CD8-positive, alpha-beta memory T cell (primary cell): Measurements from ENCODE around the gene GCG. TPM values are rescaled to one million over a fixed set of nuclear protein-coding genes. Genes with fewer than 3 reads are reported as not detected.

Experiments
- CTCF ChIA-PET: fragments of 350-600 bp; sonication (Branson Sonifier 250); formaldehyde crosslinking; loops from one replicate; lab custom pipeline; 2021; ENCODE audit warnings: antibody characterized with exemption; lab: Charles Lee
- POLR2A ChIA-PET: fragments of 350-600 bp; sonication (Branson Sonifier 250); formaldehyde crosslinking; loops from one replicate; lab custom pipeline; 2021; ENCODE audit warnings: antibody characterized with exemption; lab: Charles Lee
- DNase-seq, 5 donors: peaks; one replicate each; pipeline versions ENCODE4 v3.0.0 to v3.0.0-alpha.2; 2020 to 2022; ENCODE audit warnings: mixed read lengths in 1 of 5
- H3K27ac ChIP-seq: one replicate; pipeline ENCODE4 v1.7.0; 2013; ENCODE audit warnings: low read depth, mild to moderate bottlenecking, low read length, moderate library complexity
- H3K27me3 ChIP-seq: 2 replicates; pipeline ENCODE4 v1.7.0; 2013; ENCODE audit warnings: low read length, mild to moderate bottlenecking; ENCODE audit not compliant: insufficient read depth, poor library complexity, severe bottlenecking
- H3K36me3 ChIP-seq: 2 replicates; pipeline ENCODE4 v1.7.0; 2013; ENCODE audit warnings: mild to moderate bottlenecking, low read length, moderate library complexity; ENCODE audit not compliant: insufficient read depth
- H3K4me1 ChIP-seq: 2 replicates; pipeline ENCODE4 v1.7.0; 2013; ENCODE audit warnings: mild to moderate bottlenecking, low read length, moderate library complexity; ENCODE audit not compliant: insufficient read depth
- H3K4me3 ChIP-seq: 2 replicates; pipeline ENCODE4 v1.7.0; 2013; ENCODE audit warnings: mild to moderate bottlenecking, low read length
- H3K9me3 ChIP-seq: 2 replicates; pipeline ENCODE4 v1.7.0; 2013; ENCODE audit warnings: mild to moderate bottlenecking, low read length
- H3K27ac Mint-ChIP-seq, 8 donors: one replicate each; pipeline ENCODE4 v1.8.0; 2020 to 2021; ENCODE audit warnings: mixed read lengths in 8 of 8, mild to moderate bottlenecking in 6 of 8, inconsistent platforms in 3 of 8, moderate library complexity in 3 of 8
- H3K27me3 Mint-ChIP-seq, 2 donors: one replicate each; pipeline ENCODE4 v1.8.0; 2020 to 2021; ENCODE audit warnings: mixed read lengths in 2 of 2, mild to moderate bottlenecking in 1 of 2, moderate library complexity in 1 of 2
- H3K36me3 Mint-ChIP-seq, 3 donors: one replicate each; pipeline ENCODE4 v1.8.0; 2020 to 2021; ENCODE audit warnings: mixed read lengths in 3 of 3, inconsistent platforms in 1 of 3, mild to moderate bottlenecking in 1 of 3
- H3K4me1 Mint-ChIP-seq, 3 donors: one replicate each; pipeline ENCODE4 v1.8.0; 2020 to 2021; ENCODE audit warnings: mixed read lengths in 3 of 3, inconsistent platforms in 1 of 3, mild to moderate bottlenecking in 1 of 3
- H3K4me3 Mint-ChIP-seq, 7 donors: one replicate each; pipeline ENCODE4 v1.8.0; 2020 to 2021; ENCODE audit warnings: mixed read lengths in 7 of 7, mild to moderate bottlenecking in 6 of 7, moderate library complexity in 4 of 7, inconsistent platforms in 2 of 7
- H3K9me3 Mint-ChIP-seq, 5 donors: one replicate each; pipeline ENCODE4 v1.8.0; 2020 to 2022; ENCODE audit warnings: mixed read lengths in 5 of 5, mild to moderate bottlenecking in 3 of 5, moderate library complexity in 2 of 5, inconsistent platforms in 1 of 5
- polyA plus RNA-seq: library from polyadenylated mRNA; unstranded; fragments of 300-500 nt; fragmentation: Illumina TruSeq; gene quantifications from one replicate; pipeline ENCODE4 v1.2.3, GENCODE V29; 2021
- total RNA-seq, 2 experiments: library from RNA; stranded (reverse); gene quantifications; one replicate each; pipeline ENCODE4 v1.2.3, GENCODE V29; 2021

The GCG gene
- total and polyA plus RNA-seq, 3 experiments from 2014 or later: not detected

DNA sequence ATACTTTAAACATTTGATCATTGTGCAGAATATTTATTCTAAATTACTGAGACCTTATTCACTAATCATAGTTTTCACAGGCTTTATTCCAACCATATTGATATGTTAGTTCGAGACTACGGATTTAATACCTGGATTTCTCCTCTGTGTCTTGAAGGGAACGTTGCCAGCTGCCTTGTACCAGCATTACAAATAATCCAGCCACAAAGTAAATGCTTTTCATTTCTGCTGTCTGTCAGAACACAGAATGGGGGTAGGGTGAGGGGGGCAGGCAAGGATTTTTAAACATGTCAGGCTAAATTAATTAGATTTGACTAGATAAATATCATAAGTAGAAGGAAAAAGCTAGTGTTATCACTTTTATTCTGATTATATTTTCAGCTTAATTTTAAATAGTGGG is 3.1 kb downstream of the GCG start:
- H3K4me3 Mint-ChIP-seq: no peak overlapping the region
- POLR2A ChIA-PET: no interaction called here
- Histone ChIP-seq H3K36me3 (no peaks in the 10 kb centered on the region), H3K27ac (no peak overlapping the region), H3K4me1 (no peaks in the 10 kb centered on the region), H3K27me3 (peaks cover 5% of the 10 kb centered on the region), H3K9me3 (no peaks in the 10 kb centered on the region), H3K4me3 (no peak overlapping the region)
- no peak for DNase-seq
- H3K27me3 Mint-ChIP-seq: peaks cover 13 to 52% of the 10 kb centered on the region in 2 donors
- H3K4me1 Mint-ChIP-seq: peaks cover 2 to 4% (median 3%) of the 10 kb centered on the region in 3 donors
- CTCF ChIA-PET: no interaction called here
- H3K36me3 Mint-ChIP-seq: no peaks in the 10 kb centered on the region
- no peak overlapping the region for H3K27ac Mint-ChIP-seq
- no peaks in the 10 kb centered on the region for H3K9me3 Mint-ChIP-seq

DNA sequence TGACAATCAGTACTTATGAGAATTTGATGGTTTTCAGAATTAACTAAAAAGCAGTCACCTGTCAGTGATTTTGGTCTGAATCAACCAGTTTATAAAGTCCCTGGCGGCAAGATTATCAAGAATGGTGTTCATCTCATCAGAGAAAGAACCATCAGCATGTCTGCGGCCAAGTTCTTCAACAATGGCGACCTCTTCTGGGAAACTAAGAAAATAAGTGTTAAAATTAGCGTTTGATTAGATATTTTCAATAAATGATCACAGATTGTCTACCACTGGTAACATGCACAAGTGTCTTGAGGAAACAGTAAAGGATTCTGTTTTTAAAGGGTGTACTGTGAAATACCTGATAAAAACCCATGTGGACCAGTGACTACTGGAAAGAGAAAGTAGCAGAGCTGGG is 8.1 kb downstream of the GCG start:
- Histone ChIP-seq H3K4me3 (no peak overlapping the region), H3K27me3 (peaks cover 5% of the 10 kb centered on the region), H3K27ac (no peak overlapping the region), H3K36me3 (no peaks in the 10 kb centered on the region), H3K4me1 (no peaks in the 10 kb centered on the region), H3K9me3 (no peaks in the 10 kb centered on the region)
- ChIA-PET CTCF (no interaction called here), POLR2A (no interaction called here)
- no peaks in the 10 kb centered on the region for H3K4me1 Mint-ChIP-seq
- H3K9me3 Mint-ChIP-seq: no peaks in the 10 kb centered on the region
- DNase-seq: no peak
- peaks cover 20 to 56% of the 10 kb centered on the region in 2 donors for H3K27me3 Mint-ChIP-seq
- H3K27ac Mint-ChIP-seq: no peak overlapping the region
- H3K36me3 Mint-ChIP-seq: no peaks in the 10 kb centered on the region
- H3K4me3 Mint-ChIP-seq: no peak overlapping the region

DNA sequence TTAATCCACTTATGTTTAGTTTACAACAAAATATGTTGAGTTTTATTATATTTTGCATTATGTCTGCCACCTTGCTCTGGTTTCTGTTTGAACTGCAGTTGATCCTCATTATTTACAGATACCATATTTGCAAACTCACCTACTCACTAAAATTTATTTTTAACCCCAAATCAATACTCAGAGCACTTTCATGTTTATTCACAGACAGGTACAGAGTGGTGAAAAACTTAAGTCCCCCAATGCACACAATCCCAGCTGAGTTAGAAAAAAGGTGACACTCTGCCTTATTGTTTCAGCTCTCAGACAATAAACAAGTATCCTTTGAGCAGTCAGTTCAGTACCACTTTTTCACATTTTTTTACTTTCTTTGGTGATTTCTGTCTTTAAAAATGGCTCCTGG is 13.7 kb downstream of the GCG start:
- H3K27ac ChIP-seq: no peak overlapping the region
- no peaks in the 10 kb centered on the region for H3K9me3 ChIP-seq
- no peaks in the 10 kb centered on the region for H3K4me1 ChIP-seq
- Mint-ChIP-seq H3K9me3 (no peaks in the 10 kb centered on the region), H3K4me1 (no peaks in the 10 kb centered on the region), H3K27ac (no peak overlapping the region), H3K4me3 (no peak overlapping the region), H3K27me3 (peaks cover 12 to 27% of the 10 kb centered on the region in 2 donors), H3K36me3 (no peaks in the 10 kb centered on the region)
- H3K36me3 ChIP-seq: no peaks in the 10 kb centered on the region
- peaks cover 6% of the 10 kb centered on the region for H3K27me3 ChIP-seq
- ChIA-PET POLR2A (no interaction called here), CTCF (interaction anchor here (1.5 kb wide), 1 partner anchor 14 kb away, joined by 5 read pairs; no protein-coding TSS in a partner anchor)
- no peak for DNase-seq
- no peak overlapping the region for H3K4me3 ChIP-seq

DNA sequence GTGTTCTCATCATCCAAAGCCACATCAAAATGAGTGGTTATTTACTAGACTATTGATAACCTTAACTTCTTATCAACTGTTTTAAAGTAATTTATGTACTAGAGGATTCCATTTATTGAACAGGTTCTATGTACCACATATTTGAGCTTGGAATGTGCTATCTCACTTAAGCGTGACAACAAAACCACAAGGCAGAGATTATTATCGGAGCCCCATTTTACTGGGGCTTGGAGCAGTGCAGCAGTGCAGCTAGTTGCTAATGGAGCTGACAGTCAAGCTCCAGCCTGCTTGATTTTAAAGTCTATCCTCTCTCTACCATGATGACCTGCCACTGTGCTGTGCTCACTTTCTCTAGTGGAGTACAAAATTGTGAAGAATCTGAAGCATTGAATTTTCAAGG is 24.6 kb downstream of the GCG start:
- no peaks in the 10 kb centered on the region for H3K9me3 Mint-ChIP-seq
- DNase-seq: no peak
- no peak overlapping the region for H3K4me3 ChIP-seq
- no peaks in the 10 kb centered on the region for H3K9me3 ChIP-seq
- no peaks in the 10 kb centered on the region for H3K36me3 Mint-ChIP-seq
- CTCF ChIA-PET: no interaction called here
- no peaks in the 10 kb centered on the region for H3K27me3 ChIP-seq
- H3K27ac Mint-ChIP-seq: no peak overlapping the region
- peaks cover 2 to 9% (median 6%) of the 10 kb centered on the region in 3 donors for H3K4me1 Mint-ChIP-seq
- no peaks in the 10 kb centered on the region for H3K27me3 Mint-ChIP-seq
- H3K27ac ChIP-seq: no peak overlapping the region
- H3K4me1 ChIP-seq: no peaks in the 10 kb centered on the region
- POLR2A ChIA-PET: no interaction called here
- no peak overlapping the region for H3K4me3 Mint-ChIP-seq
- no peaks in the 10 kb centered on the region for H3K36me3 ChIP-seq

DNA sequence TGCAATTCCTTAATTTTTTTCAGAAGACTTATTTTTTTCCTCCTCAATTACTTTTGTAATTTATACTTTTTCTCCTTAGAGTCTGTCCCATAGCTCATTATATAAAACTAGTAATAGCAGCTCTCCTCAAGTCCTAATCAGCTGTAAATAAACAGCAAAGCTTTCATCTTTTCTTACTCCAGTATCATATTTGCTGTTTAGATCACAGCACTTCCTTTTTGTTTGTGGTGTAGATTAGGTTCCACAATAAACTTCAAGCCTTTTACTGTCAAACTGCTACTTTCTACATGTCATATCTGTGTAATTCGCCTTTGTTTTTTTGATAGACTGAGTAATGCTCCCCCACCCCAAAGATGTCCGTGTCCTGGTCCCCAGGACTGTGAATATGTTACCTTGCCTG is 25.5 kb downstream of the GCG start:
- no peaks in the 10 kb centered on the region for H3K36me3 ChIP-seq
- no peaks in the 10 kb centered on the region for H3K9me3 Mint-ChIP-seq
- H3K27ac ChIP-seq: no peak overlapping the region
- ChIA-PET CTCF (interaction anchor here (1.0 to 2.9 kb wide), 6 partner anchors 14 to 540 kb away, joined by 3 to 17 read pairs (median 6); no protein-coding TSS in a partner anchor), POLR2A (interaction anchor here (0.6 kb wide), 1 partner anchor 32 kb away, joined by 3 read pairs; no protein-coding TSS in a partner anchor)
- peaks cover 2 to 9% (median 6%) of the 10 kb centered on the region in 3 donors for H3K4me1 Mint-ChIP-seq
- DNase-seq: no peak
- no peaks in the 10 kb centered on the region for H3K9me3 ChIP-seq
- H3K4me3 ChIP-seq: no peak overlapping the region
- no peaks in the 10 kb centered on the region for H3K4me1 ChIP-seq
- H3K27me3 Mint-ChIP-seq: no peaks in the 10 kb centered on the region
- H3K36me3 Mint-ChIP-seq: no peaks in the 10 kb centered on the region
- H3K27me3 ChIP-seq: no peaks in the 10 kb centered on the region
- H3K4me3 Mint-ChIP-seq: no peak overlapping the region
- H3K27ac Mint-ChIP-seq: peak overlapping the region in 4 of 8 donors; percentile 0 to 25 (median 10)

DNA sequence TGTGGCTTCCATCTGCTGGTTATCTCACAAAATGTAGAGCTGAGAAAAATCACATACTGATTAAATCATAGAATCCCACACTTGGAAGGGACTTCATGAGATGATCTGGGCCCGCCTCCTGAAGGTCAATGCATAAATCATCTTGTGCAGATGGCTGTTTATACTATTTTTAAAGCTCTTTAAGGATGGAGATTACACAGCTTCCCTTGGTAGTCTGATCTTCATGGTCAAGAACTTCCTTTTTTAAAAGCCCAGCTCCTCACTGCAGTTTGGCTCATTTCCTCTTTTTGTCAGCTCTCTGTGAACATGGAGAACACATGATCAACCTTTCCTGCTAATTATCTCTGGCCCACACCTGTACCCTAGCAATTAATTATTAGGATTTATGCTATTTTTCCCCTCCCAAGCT is 25.9 kb downstream of the GCG start:
- H3K27me3 Mint-ChIP-seq: no peaks in the 10 kb centered on the region
- ChIA-PET CTCF (interaction anchor here (1.0 to 2.9 kb wide), 7 partner anchors 15 to 539 kb away, joined by 3 to 17 read pairs (median 4); no protein-coding TSS in a partner anchor), POLR2A (interaction anchor here (0.6 kb wide), 1 partner anchor 31 kb away, joined by 3 read pairs; no protein-coding TSS in a partner anchor)
- H3K27ac Mint-ChIP-seq: peak overlapping the region in 3 of 8 donors; percentile 8 to 25 (median 13)
- H3K4me1 Mint-ChIP-seq: peaks cover 2 to 9% (median 6%) of the 10 kb centered on the region in 3 donors
- no peaks in the 10 kb centered on the region for H3K9me3 Mint-ChIP-seq
- Histone ChIP-seq H3K27me3 (no peaks in the 10 kb centered on the region), H3K27ac (no peak overlapping the region), H3K4me3 (no peak overlapping the region), H3K4me1 (no peaks in the 10 kb centered on the region), H3K9me3 (no peaks in the 10 kb centered on the region), H3K36me3 (no peaks in the 10 kb centered on the region)
- no peaks in the 10 kb centered on the region for H3K36me3 Mint-ChIP-seq
- no peak for DNase-seq
- no peak overlapping the region for H3K4me3 Mint-ChIP-seq

DNA sequence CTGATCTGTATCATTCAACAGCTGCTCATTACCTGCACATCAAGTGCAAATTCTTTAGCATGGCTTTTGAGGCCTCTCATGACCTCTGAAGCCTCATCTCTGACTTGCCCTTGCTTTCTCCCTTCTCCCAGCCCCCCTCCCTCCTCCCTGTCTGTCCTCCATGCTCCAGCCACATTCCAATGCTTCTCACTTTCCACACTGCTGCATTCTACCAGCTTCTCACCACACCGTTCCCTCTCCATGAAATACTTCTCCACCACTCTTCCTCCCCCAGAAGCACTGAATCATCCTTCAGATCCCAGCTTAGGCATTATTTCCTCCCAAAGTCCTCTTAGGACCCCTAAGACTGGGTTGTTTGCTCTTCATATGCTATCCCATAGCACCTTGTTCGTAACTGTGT is 26.9 kb downstream of the GCG start:
- no peak overlapping the region for H3K4me3 Mint-ChIP-seq
- no peak for DNase-seq
- no peaks in the 10 kb centered on the region for H3K9me3 ChIP-seq
- no peaks in the 10 kb centered on the region for H3K36me3 ChIP-seq
- no peaks in the 10 kb centered on the region for H3K9me3 Mint-ChIP-seq
- H3K27me3 ChIP-seq: no peaks in the 10 kb centered on the region
- H3K27me3 Mint-ChIP-seq: no peaks in the 10 kb centered on the region
- CTCF ChIA-PET: interaction anchor here (1.1 to 2.9 kb wide), 9 partner anchors 13 to 539 kb away, joined by 3 to 17 read pairs (median 5); no protein-coding TSS in a partner anchor
- H3K4me1 ChIP-seq: no peaks in the 10 kb centered on the region
- no peaks in the 10 kb centered on the region for H3K36me3 Mint-ChIP-seq
- H3K4me3 ChIP-seq: no peak overlapping the region
- H3K4me1 Mint-ChIP-seq: peaks cover 2 to 9% (median 6%) of the 10 kb centered on the region in 3 donors
- POLR2A ChIA-PET: no interaction called here
- no peak overlapping the region for H3K27ac ChIP-seq
- H3K27ac Mint-ChIP-seq: peak overlapping the region in 1 of 8 donors; percentile 43

DNA sequence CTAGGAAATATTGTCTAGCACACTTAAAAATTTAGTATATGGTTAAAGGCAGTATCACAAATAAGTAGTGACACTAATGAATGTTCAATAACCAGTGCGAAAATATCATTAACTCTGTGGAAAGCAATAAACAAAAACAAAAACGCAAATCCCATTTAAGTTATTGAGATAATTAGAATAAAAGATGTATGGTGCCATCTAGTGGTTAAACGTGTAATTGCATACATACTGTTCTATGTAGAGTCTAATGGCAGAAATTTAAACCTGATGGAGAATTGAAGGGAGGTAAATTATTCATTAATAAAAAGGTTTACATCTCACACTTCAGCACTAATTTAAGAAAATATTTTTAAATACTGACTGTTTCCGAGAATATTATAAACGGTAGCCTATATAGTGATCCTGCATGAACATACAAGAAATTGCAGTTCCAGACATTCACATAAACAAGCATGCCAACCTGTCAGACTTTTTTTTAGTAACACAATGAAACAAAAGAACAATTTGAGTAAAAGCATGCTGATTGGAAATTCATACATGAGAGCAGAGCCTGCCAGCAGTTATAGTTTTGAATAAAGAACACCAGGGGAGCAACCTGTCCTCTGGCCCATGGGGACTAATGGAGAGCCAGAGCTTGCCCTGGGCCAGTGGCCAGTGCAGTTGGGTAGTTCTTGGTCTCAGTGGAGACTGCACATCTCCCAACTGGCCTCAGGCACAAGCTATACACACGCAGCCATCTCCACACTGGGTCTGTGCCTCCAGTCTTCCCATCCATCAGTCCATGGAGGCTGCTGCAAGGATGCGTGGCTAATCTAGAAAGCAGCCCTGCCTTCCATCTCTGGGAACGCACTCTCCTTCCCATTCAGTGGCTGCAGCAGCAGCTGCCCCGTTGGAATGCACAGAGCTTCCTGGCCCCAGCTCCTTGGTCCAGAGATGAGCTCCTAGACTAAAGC is 28.0 kb downstream of the GCG start:
- Histone ChIP-seq H3K4me3 (no peak overlapping the region), H3K36me3 (no peaks in the 10 kb centered on the region), H3K9me3 (no peaks in the 10 kb centered on the region), H3K27ac (no peak overlapping the region), H3K27me3 (no peaks in the 10 kb centered on the region), H3K4me1 (no peaks in the 10 kb centered on the region)
- ChIA-PET CTCF (interaction anchor here (1.2 to 2.9 kb wide), 7 partner anchors 14 to 537 kb away, joined by 3 to 17 read pairs (median 5); no protein-coding TSS in a partner anchor), POLR2A (no interaction called here)
- no peaks in the 10 kb centered on the region for H3K36me3 Mint-ChIP-seq
- no peaks in the 10 kb centered on the region for H3K27me3 Mint-ChIP-seq
- H3K27ac Mint-ChIP-seq: no peak overlapping the region
- no peak overlapping the region for H3K4me3 Mint-ChIP-seq
- DNase-seq: peak in 2 of 5 donors; percentile 43 to 57
- H3K9me3 Mint-ChIP-seq: no peaks in the 10 kb centered on the region
- peaks cover 2 to 9% (median 6%) of the 10 kb centered on the region in 3 donors for H3K4me1 Mint-ChIP-seq
